Coronary artery (tissue), 2 donors: ENCODE results near the gene PCDH9.
"Not testable (repeated sequence)": the region's sequence is repeated elsewhere in the genome, so short reads cannot be mapped to it uniquely, and the experiment has no call there.

ENCODE experiments used
- DNase-seq: peaks from one replicate; pipeline ENCODE4 v3.0.0-alpha.2; 2017; ENCODE audit warnings: low spot score
- H3K27ac ChIP-seq, 2 donors: fragments of 200-600 bp; sonication (generic); one replicate each; pipeline ENCODE4 v1.5.1; 2016 to 2019
- H3K4me3 ChIP-seq: fragments of 200-600 bp; sonication (generic); 2 replicates; pipeline ENCODE4 v1.5.1; 2016; ENCODE audit warnings: mild to moderate bottlenecking, moderate library complexity
- TF ChIP-seq, protein P1 (sequence below): fragments of 200-600 bp; sonication (generic); IDR thresholded peaks from one replicate; pipeline ENCODE4 v1.5.1; 2019; ENCODE audit warnings: antibody characterized with exemption

Gene PCDH9

DNA sequence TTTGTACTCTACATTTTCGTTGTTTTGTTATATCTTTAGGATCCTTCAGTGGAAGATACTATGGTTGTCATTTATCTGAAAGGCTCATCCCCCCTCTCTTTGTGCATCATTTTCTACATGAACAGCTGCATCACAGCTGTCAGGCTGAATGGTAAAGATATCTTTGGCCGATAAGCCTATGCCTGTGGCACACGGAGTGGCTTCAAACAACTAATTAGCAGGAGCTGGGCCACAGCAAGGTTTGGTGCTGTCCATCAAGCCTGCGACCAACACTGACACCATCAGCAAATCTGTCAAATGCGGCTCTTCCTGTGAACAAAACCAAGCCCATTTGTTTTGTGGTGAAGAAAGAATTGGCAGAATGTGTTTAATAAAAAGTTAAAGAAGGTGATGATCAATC, 334.4 kb downstream of the PCDH9 start:
- Histone ChIP-seq H3K27ac (no peak overlapping the region), H3K4me3 (no peak overlapping the region)
- no peak for DNase-seq
- TF ChIP-seq, protein P1, sequence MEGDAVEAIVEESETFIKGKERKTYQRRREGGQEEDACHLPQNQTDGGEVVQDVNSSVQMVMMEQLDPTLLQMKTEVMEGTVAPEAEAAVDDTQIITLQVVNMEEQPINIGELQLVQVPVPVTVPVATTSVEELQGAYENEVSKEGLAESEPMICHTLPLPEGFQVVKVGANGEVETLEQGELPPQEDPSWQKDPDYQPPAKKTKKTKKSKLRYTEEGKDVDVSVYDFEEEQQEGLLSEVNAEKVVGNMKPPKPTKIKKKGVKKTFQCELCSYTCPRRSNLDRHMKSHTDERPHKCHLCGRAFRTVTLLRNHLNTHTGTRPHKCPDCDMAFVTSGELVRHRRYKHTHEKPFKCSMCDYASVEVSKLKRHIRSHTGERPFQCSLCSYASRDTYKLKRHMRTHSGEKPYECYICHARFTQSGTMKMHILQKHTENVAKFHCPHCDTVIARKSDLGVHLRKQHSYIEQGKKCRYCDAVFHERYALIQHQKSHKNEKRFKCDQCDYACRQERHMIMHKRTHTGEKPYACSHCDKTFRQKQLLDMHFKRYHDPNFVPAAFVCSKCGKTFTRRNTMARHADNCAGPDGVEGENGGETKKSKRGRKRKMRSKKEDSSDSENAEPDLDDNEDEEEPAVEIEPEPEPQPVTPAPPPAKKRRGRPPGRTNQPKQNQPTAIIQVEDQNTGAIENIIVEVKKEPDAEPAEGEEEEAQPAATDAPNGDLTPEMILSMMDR = no peak

DNA sequence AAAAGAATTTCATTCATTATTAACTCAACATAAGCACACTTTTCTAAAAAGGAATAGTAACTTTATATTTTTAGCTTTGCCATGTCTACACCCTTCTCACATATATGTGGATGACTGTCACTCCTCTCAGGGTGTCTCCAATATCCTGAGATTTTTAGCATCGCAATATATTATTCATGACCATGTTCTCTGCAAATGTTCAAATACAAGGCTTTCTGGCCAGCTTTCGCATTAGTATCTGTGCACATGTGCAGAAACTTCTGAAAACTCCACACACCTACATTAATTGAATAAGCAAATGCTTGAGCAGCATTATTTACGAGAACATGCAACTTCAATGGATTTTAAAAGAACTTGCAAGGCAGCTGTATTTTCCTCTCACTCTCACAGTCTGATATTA, 334.8 kb downstream of the PCDH9 start:
- TF ChIP-seq, protein P1 = no peak
- Histone ChIP-seq H3K4me3 (no peak overlapping the region), H3K27ac (no peak overlapping the region)
- no peak for DNase-seq

DNA sequence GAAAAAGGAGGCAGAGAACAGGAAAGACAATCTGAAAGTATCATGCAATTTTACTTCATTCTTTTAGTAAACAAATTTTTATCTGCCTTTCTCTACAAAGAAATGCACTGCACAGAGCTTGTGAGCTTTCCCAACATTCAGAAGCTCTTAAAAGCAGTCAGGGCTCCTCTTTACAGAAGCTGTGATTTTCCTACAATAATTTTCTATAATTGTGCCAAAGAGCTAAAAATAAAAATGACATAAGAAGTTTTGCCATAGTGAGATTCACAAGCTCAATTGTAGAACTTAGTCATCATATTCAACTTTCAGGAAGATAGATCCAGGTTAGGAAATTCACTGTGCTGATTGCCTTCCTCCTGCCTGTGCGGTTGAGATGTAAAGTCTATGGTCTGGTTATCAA, 341.4 kb downstream of the PCDH9 start:
- H3K4me3 ChIP-seq = no peak overlapping the region
- DNase-seq = no peak
- H3K27ac ChIP-seq = no peak overlapping the region
- TF ChIP-seq, protein P1 = no peak

DNA sequence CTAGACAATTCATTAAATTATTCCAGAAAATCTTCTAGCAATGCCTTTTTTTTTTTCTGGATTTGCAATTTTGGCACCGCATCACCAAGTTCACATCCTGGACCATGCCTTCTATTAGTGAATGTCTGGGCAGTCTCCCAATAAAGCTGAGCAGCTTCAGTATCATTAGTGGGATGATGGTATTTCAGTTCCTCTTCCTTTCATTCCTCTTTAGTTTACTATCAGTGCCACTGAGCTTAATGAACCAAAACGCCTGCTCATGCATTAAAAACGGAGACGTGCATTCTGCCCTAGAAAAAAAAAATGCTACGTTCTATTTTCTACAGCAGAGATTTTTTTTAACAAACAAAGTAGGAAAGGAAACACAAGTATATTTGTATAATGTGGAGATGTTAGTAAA, 343.0 kb downstream of the PCDH9 start:
- DNase-seq = no peak
- H3K27ac ChIP-seq = no peak overlapping the region
- H3K4me3 ChIP-seq = no peak overlapping the region
- TF ChIP-seq, protein P1 = no peak

DNA sequence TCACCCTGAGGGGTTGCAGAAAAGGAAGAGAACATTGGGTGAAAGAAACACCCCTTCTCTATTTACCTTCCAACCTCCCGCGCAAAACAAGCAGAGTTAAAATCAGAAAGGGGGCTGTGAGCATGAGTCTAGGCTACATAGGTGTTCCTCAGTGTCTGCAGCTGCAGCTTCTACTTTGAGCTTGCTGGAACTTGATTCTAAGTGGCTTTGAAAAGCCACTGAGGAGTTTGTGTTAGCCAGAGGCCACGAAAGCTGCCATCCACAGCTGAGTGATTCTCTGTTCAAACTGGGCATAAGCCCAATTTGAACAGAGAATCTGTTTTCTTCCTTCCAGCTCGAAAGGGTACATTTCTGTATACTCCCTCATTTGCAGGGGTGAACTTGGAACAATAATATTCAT, 343.9 kb downstream of the PCDH9 start:
- DNase-seq = no peak
- H3K27ac ChIP-seq = no peak overlapping the region
- H3K4me3 ChIP-seq = no peak overlapping the region

DNA sequence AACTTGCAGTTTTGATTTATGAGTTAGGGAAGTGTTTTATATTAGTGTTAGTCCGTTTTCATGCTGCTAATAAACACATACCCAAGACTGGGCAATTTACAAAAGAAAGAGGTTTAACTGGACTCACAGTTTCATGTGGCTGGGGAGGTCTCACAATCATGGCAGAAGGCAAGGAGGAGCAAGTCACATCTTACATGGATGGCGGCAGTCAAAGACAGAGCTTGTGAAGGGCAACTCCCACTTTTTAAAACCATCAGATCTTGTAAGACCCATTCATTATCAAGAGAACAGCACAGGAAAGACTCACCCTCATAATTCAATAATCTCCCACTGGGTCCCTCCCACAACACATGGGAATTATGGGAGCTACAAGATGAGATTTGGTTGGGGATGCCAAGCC, 349.0 kb downstream of the PCDH9 start:
- not testable (repeated sequence) for H3K4me3 ChIP-seq, H3K27ac ChIP-seq, DNase-seq

More for the DNA sequence above, 343.9 kb downstream of the PCDH9 start:
- TF ChIP-seq, protein P1 = no peak

DNA sequence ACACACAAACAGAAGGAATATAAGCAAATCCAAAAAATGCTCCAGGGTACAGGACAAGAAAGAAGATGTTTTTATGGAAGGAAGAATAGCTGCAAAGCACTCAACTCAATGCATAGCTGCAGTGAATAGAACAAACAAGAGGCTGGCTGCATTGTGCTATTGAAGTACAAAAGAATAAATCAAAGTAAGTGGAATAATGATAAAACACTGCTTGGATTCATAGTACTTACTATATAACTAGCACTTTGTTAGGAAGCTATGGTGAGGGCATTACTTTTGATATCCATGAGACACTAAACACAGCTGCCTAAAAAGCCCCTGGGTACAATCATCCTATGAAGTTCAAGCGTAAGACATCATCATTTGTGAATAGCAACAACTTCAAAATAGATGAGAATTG, 350.1 kb downstream of the PCDH9 start:
- H3K4me3 ChIP-seq = no peak overlapping the region
- no peak overlapping the region for H3K27ac ChIP-seq
- TF ChIP-seq, protein P1 = no peak
- DNase-seq = no peak

DNA sequence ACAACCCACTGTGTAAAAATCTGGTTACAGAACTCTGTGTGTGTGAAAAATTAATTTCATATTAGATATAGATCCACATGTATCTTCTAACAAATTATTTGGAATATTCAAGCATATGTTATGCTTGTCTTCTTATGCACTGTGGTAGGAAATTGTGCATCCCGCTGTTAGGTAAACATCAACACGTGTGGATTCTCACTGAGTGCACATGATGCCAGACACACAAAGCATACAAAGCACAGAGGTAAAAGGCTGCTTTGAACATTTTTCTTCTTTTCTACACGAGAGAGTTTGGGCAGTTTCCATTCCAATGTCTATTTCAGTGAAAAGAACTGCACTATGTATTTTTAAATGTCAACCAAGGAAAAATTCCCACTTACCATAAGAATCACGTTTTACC, 354.9 kb downstream of the PCDH9 start:
- no peak overlapping the region for H3K4me3 ChIP-seq
- TF ChIP-seq, protein P1 = no peak
- H3K27ac ChIP-seq = no peak overlapping the region
- no peak for DNase-seq
